Omental fat pad (tissue), 4 donors: ENCODE data around the gene HEATR5A. TPM values are rescaled to one million over a fixed set of nuclear protein-coding genes. Genes with fewer than 3 reads are reported as not detected.
"Not testable (repeated sequence)": the region's sequence is repeated elsewhere in the genome, so short reads cannot be mapped to it uniquely, and the experiment has no call there.

ENCODE experiments used
- ATAC-seq: fragments of 150-250 bp; one replicate; pipeline ENCODE4 v1.9.1; 2016; ENCODE audit warnings: mild to moderate bottlenecking, moderate library complexity; ENCODE audit not compliant: low FRiP score
- DNase-seq: peaks from one replicate; pipeline ENCODE4 v3.0.0-alpha.2; 2019; ENCODE audit warnings: low spot score
- CTCF ChIP-seq, 3 donors: fragments of 450-650 bp; IDR thresholded peaks; one replicate each; pipeline ENCODE4 v1.5.1; 2016 to 2017; ENCODE audit warnings: antibody characterized with exemption in 3 of 3, mild to moderate bottlenecking in 3 of 3, moderate library complexity in 2 of 3
- total RNA-seq, 4 donors: library from RNA; depleted of rRNA; stranded (reverse); fragments of >200 nt; gene quantifications; one replicate each; pipeline ENCODE4 v1.1.0, GENCODE V29; 2016

The HEATR5A gene
- total RNA-seq, 4 donors from 2014 or later: 29.4 to 41.8 (median 31.9) TPM

GRCh38 chr14:31258427-31259039, 161.8 kb downstream of the HEATR5A start:
- TF ChIP-seq CTCF (IDR thresholded peaks at IDR 0.05): no peak
- ATAC-seq (no peak), DNase-seq (no peak)

- ATAC-seq, DNase-seq: not testable (repeated sequence)
These were observed 162.6 kb downstream of the HEATR5A start for GRCh38 chr14:31257554-31258426.

GRCh38 chr14:31257244-31257553, 163.2 kb downstream of the HEATR5A start:
- ATAC-seq (no peak), DNase-seq (no peak)
- no peak for TF ChIP-seq CTCF (IDR thresholded peaks at IDR 0.05)

- DNase-seq: no peak
- no peak for ATAC-seq
- no peak for TF ChIP-seq CTCF (IDR thresholded peaks at IDR 0.05)
These were observed 163.7 kb downstream of the HEATR5A start for GRCh38 chr14:31256534-31257243.

- ATAC-seq: not testable (repeated sequence)
These were observed 164.4 kb downstream of the HEATR5A start for GRCh38 chr14:31255918-31256317.

GRCh38 chr14:31255286-31255685, 165.1 kb downstream of the HEATR5A start:
- no peak for TF ChIP-seq CTCF (IDR thresholded peaks at IDR 0.05)
- ATAC-seq (no peak), DNase-seq (no peak)

More at GRCh38 chr14:31255918-31256317, 164.4 kb downstream of the HEATR5A start:
- not testable (repeated sequence) for DNase-seq

GRCh38 chr14:31253746-31254471, 166.4 kb downstream of the HEATR5A start:
- ATAC-seq: no peak

More at GRCh38 chr14:31253746-31254471, 166.4 kb downstream of the HEATR5A start:
- no peak for TF ChIP-seq CTCF (IDR thresholded peaks at IDR 0.05)
- DNase-seq: no peak
